Neuron (in vitro differentiated cells): ENCODE results near the gene CBX5.
"Not testable (repeated sequence)": the region's sequence is repeated elsewhere in the genome, so short reads cannot be mapped to it uniquely, and the experiment has no call there.

ENCODE experiments used
- H2AFZ ChIP-seq: one replicate; pipeline ENCODE4 v1.6.1; 2013; ENCODE audit warnings: low read depth, mild to moderate bottlenecking, inconsistent platforms, low read length, moderate library complexity
- H3K27me3 ChIP-seq: one replicate; pipeline ENCODE4 v1.6.1; 2013; ENCODE audit warnings: low read length; ENCODE audit not compliant: insufficient read depth
- H3K36me3 ChIP-seq: one replicate; pipeline ENCODE4 v1.6.1; 2013; ENCODE audit warnings: low read length; ENCODE audit not compliant: insufficient read depth
- H3K4me1 ChIP-seq: one replicate; pipeline ENCODE4 v1.6.1; 2013; ENCODE audit warnings: low read length; ENCODE audit not compliant: insufficient read depth
- H3K4me3 ChIP-seq: 2 replicates; pipeline ENCODE4 v1.5.1; 2013; ENCODE audit warnings: mild to moderate bottlenecking, low read length, moderate library complexity
- H3K9me3 ChIP-seq: one replicate; pipeline ENCODE4 v1.6.1; 2013; ENCODE audit warnings: low read length

The CBX5 gene

GRCh38 chr12:54204316-54204715 is 75.6 kb downstream of the CBX5 start:
- Histone ChIP-seq H3K36me3 (no peaks in the 10 kb centered on the region), H3K27me3 (peaks cover 52% of the 10 kb centered on the region), H2AFZ (no peak overlapping the region), H3K4me1 (no peaks in the 10 kb centered on the region), H3K9me3 (no peaks in the 10 kb centered on the region), H3K4me3 (no peak overlapping the region)

DNA sequence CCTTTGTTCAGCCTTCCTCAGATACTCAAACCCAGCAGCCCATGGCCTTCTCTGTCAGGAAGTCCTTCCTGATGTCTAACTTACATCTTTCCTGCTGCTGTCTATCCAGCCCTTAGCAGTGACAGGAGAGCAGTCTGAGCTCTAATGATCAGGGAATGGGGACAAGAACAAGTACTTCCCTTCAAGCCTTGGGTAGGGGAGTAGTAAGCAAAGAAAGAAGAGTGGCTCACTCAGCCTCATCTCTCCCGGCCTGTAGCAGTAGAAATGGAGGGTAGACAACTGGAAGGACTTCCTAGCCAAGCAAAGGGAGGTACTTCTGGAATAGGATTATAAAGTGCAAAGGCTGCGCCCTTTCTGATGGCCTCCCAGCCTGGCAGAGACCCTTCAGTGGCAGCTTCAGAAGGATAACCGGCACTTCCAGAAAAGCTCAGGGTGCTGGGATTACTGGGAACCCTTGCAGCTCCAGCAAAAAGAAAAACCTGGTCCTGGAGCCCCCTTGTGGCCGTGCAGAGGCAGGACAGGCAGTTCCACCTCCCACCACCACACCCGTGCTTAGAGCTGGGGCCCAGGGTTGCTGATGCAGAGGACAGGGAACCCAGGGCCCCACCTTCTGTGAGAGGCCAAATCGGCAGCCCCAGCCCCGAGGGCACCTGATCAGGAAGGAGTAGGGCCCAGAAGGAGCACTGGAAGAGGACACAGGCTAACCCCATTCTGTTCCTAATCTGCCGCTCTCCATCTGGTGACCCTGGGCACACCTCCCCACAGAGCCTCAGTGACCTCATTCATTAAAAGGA is 78.7 kb downstream of the CBX5 start:
- no peaks in the 10 kb centered on the region for H3K36me3 ChIP-seq
- H3K27me3 ChIP-seq, result peaks cover 64% of the 10 kb centered on the region
- H3K4me3 ChIP-seq, result no peak overlapping the region
- H2AFZ ChIP-seq, result no peak overlapping the region
- H3K4me1 ChIP-seq, result peaks cover 4% of the 10 kb centered on the region
- no peaks in the 10 kb centered on the region for H3K9me3 ChIP-seq

DNA sequence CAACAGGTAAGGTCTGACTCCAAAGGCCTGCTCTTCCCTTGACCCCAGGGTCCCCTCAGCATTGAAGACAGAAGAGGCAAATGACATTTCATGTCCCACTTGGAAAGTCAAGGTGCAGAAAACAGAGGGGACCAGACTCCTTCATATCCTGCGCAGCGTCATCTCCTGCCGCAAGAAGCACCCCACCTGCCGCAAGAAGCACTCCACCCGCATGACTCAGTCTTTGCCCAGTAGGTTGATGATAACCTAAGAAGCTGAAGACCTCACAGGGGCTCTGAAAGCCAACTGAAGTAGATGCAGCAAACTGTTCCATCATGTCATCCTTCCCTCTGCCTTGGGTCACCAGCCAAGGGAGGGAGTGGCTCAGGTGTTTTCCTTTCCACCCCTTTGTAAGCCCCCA is 79.5 kb downstream of the CBX5 start:
- Histone ChIP-seq H3K4me1 (peaks cover 6% of the 10 kb centered on the region), H3K9me3 (no peaks in the 10 kb centered on the region), H3K4me3 (no peak overlapping the region), H3K36me3 (no peaks in the 10 kb centered on the region), H3K27me3 (peaks cover 62% of the 10 kb centered on the region), H2AFZ (no peak overlapping the region)

DNA sequence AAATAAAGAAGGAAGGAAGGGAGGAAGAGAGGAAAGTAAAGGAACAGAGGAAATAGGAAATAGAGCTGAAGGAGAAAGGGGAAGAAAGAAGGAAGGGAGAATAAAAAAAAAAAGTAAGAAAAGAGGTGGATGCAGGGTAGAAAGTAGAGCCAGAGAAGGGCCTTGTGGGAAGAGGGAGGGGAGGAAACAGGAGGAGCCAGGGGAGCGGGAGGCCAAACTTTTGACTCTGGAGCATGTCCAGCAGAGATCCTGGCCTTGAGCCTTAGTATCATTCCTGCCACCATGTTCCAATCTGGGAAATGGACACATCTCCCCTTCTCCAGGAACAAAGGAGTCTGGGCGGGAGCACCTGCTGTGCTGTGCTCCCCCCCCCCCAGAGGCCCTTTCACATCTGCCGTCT is 80.0 kb downstream of the CBX5 start:
- Histone ChIP-seq H3K9me3 (no peaks in the 10 kb centered on the region), H3K27me3 (peaks cover 61% of the 10 kb centered on the region), H3K4me1 (peaks cover 7% of the 10 kb centered on the region), H2AFZ (no peak overlapping the region), H3K4me3 (no peak overlapping the region), H3K36me3 (no peaks in the 10 kb centered on the region)

- Histone ChIP-seq H3K36me3 (no peaks in the 10 kb centered on the region), H2AFZ (no peak overlapping the region), H3K4me3 (no peak overlapping the region), H3K4me1 (peaks cover 7% of the 10 kb centered on the region), H3K9me3 (no peaks in the 10 kb centered on the region), H3K27me3 (peaks cover 60% of the 10 kb centered on the region)
Measured at GRCh38 chr12:54199034-54199433, 80.9 kb downstream of the CBX5 start.

- H3K4me1 ChIP-seq, result peaks cover 7% of the 10 kb centered on the region
- H3K4me3 ChIP-seq, result no peak overlapping the region
- H3K9me3 ChIP-seq, result no peaks in the 10 kb centered on the region
- H3K36me3 ChIP-seq, result no peaks in the 10 kb centered on the region
- no peak overlapping the region for H2AFZ ChIP-seq
- peaks cover 63% of the 10 kb centered on the region for H3K27me3 ChIP-seq
Measured at GRCh38 chr12:54197431-54197909, 82.5 kb downstream of the CBX5 start.

DNA sequence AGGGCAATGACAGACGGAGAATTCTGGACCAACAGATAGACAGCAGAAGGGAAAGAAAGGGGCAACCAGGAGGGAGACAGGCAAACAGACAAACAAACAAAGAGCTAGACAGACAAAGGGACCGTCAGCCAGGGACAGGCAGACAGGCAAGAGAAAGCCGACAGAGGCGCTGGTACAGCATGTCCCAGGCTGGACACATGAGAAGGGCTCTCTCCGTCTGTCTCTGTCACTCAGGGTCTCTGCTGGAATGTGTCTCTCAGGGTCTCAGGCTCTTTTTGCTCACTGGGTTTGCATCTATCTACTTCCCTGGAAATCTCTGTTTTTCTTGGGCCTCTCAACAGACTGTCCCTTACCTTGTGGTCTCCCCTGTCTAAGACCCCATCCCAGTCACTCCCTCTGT is 82.9 kb downstream of the CBX5 start:
- peaks cover 7% of the 10 kb centered on the region for H3K4me1 ChIP-seq
- H3K9me3 ChIP-seq, result no peaks in the 10 kb centered on the region
- no peaks in the 10 kb centered on the region for H3K36me3 ChIP-seq
- no peak overlapping the region for H2AFZ ChIP-seq
- H3K4me3 ChIP-seq, result no peak overlapping the region
- peaks cover 67% of the 10 kb centered on the region for H3K27me3 ChIP-seq

GRCh38 chr12:54196396-54196795 is 83.5 kb downstream of the CBX5 start:
- Histone ChIP-seq H3K9me3 (no peaks in the 10 kb centered on the region), H3K36me3 (no peaks in the 10 kb centered on the region), H2AFZ (no peak overlapping the region), H3K27me3 (peaks cover 67% of the 10 kb centered on the region), H3K4me3 (no peak overlapping the region), H3K4me1 (peaks cover 9% of the 10 kb centered on the region)

DNA sequence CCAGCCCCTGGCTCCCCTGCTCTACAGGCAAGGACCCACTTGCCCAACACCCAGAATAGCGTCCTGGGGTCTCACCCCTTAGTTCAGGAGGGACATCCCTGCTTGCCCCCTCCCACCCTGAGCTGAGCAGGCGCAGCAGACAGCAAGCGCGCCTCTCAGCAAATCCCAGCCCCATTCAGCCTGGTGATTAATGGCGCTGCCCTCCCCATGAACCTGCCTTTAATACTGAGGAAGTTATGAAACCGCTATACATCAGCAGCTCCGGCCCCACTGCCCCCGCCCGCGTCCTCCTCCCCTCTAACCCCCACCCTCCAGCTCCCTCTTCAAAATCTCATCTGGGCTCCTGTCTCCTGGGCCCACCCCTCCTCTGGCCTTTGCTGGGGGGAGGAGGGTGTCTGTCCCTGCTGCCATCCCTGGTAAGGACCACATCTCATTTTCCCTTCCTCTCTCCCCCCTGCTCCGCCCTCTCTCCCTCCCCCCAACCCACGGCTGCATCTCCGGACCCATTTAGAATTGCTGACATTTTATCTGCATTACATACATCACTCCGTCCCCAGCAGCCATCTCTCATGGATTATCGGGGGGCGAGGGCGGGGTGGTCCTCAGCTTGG is 84.1 kb downstream of the CBX5 start:
- Histone ChIP-seq H3K9me3 (no peaks in the 10 kb centered on the region), H3K4me1 (peaks cover 9% of the 10 kb centered on the region), H3K4me3 (no peak overlapping the region), H3K27me3 (peaks cover 70% of the 10 kb centered on the region), H2AFZ (no peak overlapping the region), H3K36me3 (no peaks in the 10 kb centered on the region)

GRCh38 chr12:54195080-54195736 is 84.7 kb downstream of the CBX5 start:
- Histone ChIP-seq H3K27me3 (peaks cover 73% of the 10 kb centered on the region), H3K4me3 (no peak overlapping the region), H3K4me1 (peaks cover 9% of the 10 kb centered on the region), H3K9me3 (no peaks in the 10 kb centered on the region), H2AFZ (no peak overlapping the region), H3K36me3 (no peaks in the 10 kb centered on the region)

DNA sequence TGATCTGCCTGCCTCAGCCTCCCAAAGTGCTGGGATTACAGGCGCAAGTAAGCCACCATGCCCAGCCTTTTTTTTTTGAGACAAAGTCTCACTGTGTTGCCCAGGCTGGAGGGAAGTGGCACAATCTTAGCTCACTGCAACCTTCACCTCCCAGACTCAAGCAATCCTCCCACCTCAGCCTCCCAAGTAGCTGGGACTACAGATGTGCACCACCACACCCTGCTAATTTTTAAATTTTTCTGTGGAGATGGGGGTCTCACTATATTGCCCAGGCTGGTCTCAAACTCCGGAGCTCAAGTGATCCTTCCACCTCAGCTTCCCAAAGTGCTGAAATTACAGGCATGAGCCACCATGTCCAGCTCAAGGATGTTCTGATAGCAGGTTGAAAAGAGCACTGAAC is 85.3 kb downstream of the CBX5 start:
- H3K4me3 ChIP-seq, H2AFZ ChIP-seq, H3K36me3 ChIP-seq, H3K4me1 ChIP-seq, H3K9me3 ChIP-seq: not testable (repeated sequence)
- peaks cover 73% of the 10 kb centered on the region for H3K27me3 ChIP-seq

DNA sequence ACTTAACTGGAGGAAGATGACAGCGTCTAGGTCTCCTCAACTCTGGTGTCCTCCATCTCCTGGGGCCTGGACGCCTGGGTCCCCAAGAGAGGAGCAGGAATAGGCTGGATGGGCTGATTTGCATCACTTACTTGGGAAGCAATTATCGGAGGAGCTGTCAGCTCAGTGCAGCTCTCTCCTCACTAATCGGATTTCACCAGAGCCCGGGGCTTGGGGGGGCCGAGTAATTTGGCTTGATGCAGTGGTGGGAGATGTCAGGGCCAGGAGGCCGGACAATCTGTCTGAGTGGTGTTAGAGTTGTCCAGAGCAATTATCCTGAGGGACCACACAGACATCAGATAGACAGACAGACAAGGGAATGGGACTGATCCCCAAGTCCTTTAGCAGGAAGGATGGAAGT is 86.5 kb downstream of the CBX5 start:
- Histone ChIP-seq H3K4me1 (peaks cover 15% of the 10 kb centered on the region), H2AFZ (no peak overlapping the region), H3K9me3 (no peaks in the 10 kb centered on the region), H3K36me3 (no peaks in the 10 kb centered on the region), H3K4me3 (no peak overlapping the region), H3K27me3 (peaks cover 62% of the 10 kb centered on the region)

- Histone ChIP-seq H3K9me3 (no peaks in the 10 kb centered on the region), H2AFZ (no peak overlapping the region), H3K27me3 (peaks cover 50% of the 10 kb centered on the region), H3K4me1 (peaks cover 13% of the 10 kb centered on the region), H3K36me3 (peaks cover 5% of the 10 kb centered on the region), H3K4me3 (no peak overlapping the region)
Measured at GRCh38 chr12:54191550-54192022, 88.3 kb downstream of the CBX5 start.
